Karpas-422 (cell line): ENCODE data around the gene SOWAHA. TPM values are rescaled to one million over a fixed set of nuclear protein-coding genes. Genes with fewer than 3 reads are reported as not detected.

Experiments
- DNase-seq: peaks from one replicate; pipeline ENCODE4 v3.0.0-alpha.2; 2015
- H2AFZ ChIP-seq: fragments of 200-600 bp; sonication (generic); 2 replicates; pipeline ENCODE4 v1.6.1; 2014; ENCODE audit warnings: antibody characterized with exemption, low read length, mixed read lengths
- H3K27ac ChIP-seq: fragments of 200-600 bp; sonication (generic); 2 replicates; pipeline ENCODE4 v1.5.1; 2014; ENCODE audit warnings: mild to moderate bottlenecking, low read length, moderate library complexity
- H3K27me3 ChIP-seq: fragments of 200-600 bp; sonication (generic); 2 replicates; pipeline ENCODE4 v1.6.1; 2014; ENCODE audit warnings: low read length, mixed read lengths
- H3K36me3 ChIP-seq: fragments of 200-600 bp; sonication (generic); 2 replicates; pipeline ENCODE4 v1.6.1; 2014; ENCODE audit warnings: low read length, mixed read lengths; ENCODE audit not compliant: insufficient read depth
- H3K4me1 ChIP-seq: fragments of 200-600 bp; sonication (generic); 2 replicates; pipeline ENCODE4 v1.6.1; 2014; ENCODE audit warnings: mild to moderate bottlenecking, low read length, mixed read lengths
- H3K4me2 ChIP-seq: fragments of 200-600 bp; sonication (generic); 2 replicates; pipeline ENCODE4 v1.6.1; 2014; ENCODE audit warnings: low read length, low read depth, mild to moderate bottlenecking; ENCODE audit not compliant: poor library complexity, severe bottlenecking
- H3K4me3 ChIP-seq: fragments of 200-600 bp; sonication (generic); 2 replicates; pipeline ENCODE4 v1.5.1; 2014; ENCODE audit warnings: mild to moderate bottlenecking, antibody characterized with exemption, low read length, mixed read lengths
- H3K79me2 ChIP-seq: fragments of 200-600 bp; sonication (generic); 2 replicates; pipeline ENCODE4 v1.6.1; 2014; ENCODE audit warnings: mild to moderate bottlenecking, low read length, mixed read lengths
- H3K9ac ChIP-seq: fragments of 200-600 bp; sonication (generic); 2 replicates; pipeline ENCODE4 v1.6.0; 2014; ENCODE audit warnings: low read length
- H3K9me2 ChIP-seq: fragments of 200-600 bp; sonication (generic), shearing (Covaris generic); replicated peaks from 2 replicates; pipeline ENCODE4 v1.6.0; 2014; ENCODE audit warnings: mild to moderate bottlenecking, low read length, moderate library complexity; ENCODE audit not compliant: insufficient read depth
- H3K9me3 ChIP-seq: fragments of 300-700, 200-600 bp; sonication (generic); 2 replicates; pipeline ENCODE4 v1.6.1; 2014; ENCODE audit warnings: low read length, mixed read lengths
- H4K20me1 ChIP-seq: fragments of 200-600 bp; sonication (generic); 2 replicates; pipeline ENCODE4 v1.6.1; 2014; ENCODE audit warnings: mild to moderate bottlenecking, antibody characterized with exemption, low read length, low read depth; ENCODE audit not compliant: insufficient read depth
- total RNA-seq: library from RNA; depleted of rRNA; stranded (reverse); fragments of >200 nt; shearing (Covaris generic); gene quantifications from 2 replicates; pipeline ENCODE4 v1.2.3, GENCODE V29; 2014; ENCODE audit warnings: low replicate concordance

The SOWAHA gene
- total RNA-seq, 1 experiment from 2014 or later: not detected

- H3K9ac ChIP-seq: no peak overlapping the region
- H2AFZ ChIP-seq: no peak overlapping the region
- H3K27me3 ChIP-seq: no peaks in the 10 kb centered on the region
- H3K9me3 ChIP-seq: no peaks in the 10 kb centered on the region
- no peaks in the 10 kb centered on the region for H3K9me2 ChIP-seq
- H3K4me3 ChIP-seq: no peak overlapping the region
- no peak overlapping the region for H3K27ac ChIP-seq
- 0 out of 2 replicates have a peak, but pooled peaks cover 3% of the 10 kb centered on the region for H4K20me1 ChIP-seq
- no peaks in the 10 kb centered on the region for H3K36me3 ChIP-seq
- no peaks in the 10 kb centered on the region for H3K79me2 ChIP-seq
- H3K4me1 ChIP-seq: peaks cover 8% of the 10 kb centered on the region
- no peak for DNase-seq
- peak overlapping the region; percentile 84 for H3K4me2 ChIP-seq
These were observed 15.9 kb downstream of the SOWAHA start for GRCh38 chr5:132828846-132829494.

GRCh38 chr5:132829742-132830435, 16.8 kb downstream of the SOWAHA start:
- H3K4me3 ChIP-seq: peak overlapping the region; percentile 85
- no peaks in the 10 kb centered on the region for H3K27me3 ChIP-seq
- H3K4me1 ChIP-seq: peaks cover 8% of the 10 kb centered on the region
- peak overlapping the region; percentile 84 for H3K4me2 ChIP-seq
- H3K27ac ChIP-seq: no peak overlapping the region
- no peaks in the 10 kb centered on the region for H3K9me2 ChIP-seq
- no peaks in the 10 kb centered on the region for H3K9me3 ChIP-seq
- 0 out of 2 replicates have a peak, but pooled peaks cover 3% of the 10 kb centered on the region for H4K20me1 ChIP-seq
- H3K36me3 ChIP-seq: no peaks in the 10 kb centered on the region
- peak overlapping the region; percentile 96 for H2AFZ ChIP-seq
- H3K79me2 ChIP-seq: no peaks in the 10 kb centered on the region
- H3K9ac ChIP-seq: peak overlapping the region; percentile 82
- DNase-seq: peak; percentile 89

- H3K4me2 ChIP-seq: peak within 1 kb of the TSS; percentile 84
- H3K79me2 ChIP-seq: no peaks in the 10 kb centered on the region
- H3K9ac ChIP-seq: peak within 1 kb of the TSS; percentile 82
- no peaks in the 10 kb centered on the region for H3K36me3 ChIP-seq
- peaks cover 8% of the 10 kb centered on the region for H3K4me1 ChIP-seq
- H3K9me3 ChIP-seq: no peaks in the 10 kb centered on the region
- no peaks in the 10 kb centered on the region for H3K9me2 ChIP-seq
- H3K27ac ChIP-seq: no peak within 1 kb of the TSS
- H2AFZ ChIP-seq: peak within 1 kb of the TSS; percentile 96
- DNase-seq: peak; percentile 72
- no peaks in the 10 kb centered on the region for H3K27me3 ChIP-seq
- H3K4me3 ChIP-seq: peak within 1 kb of the TSS; percentile 85
- H4K20me1 ChIP-seq: 0 out of 2 replicates have a peak, but pooled peaks cover 3% of the 10 kb centered on the region
These were observed 17.5 kb downstream of the SOWAHA start, which contains the start of gene SHROOM1 for GRCh38 chr5:132830436-132831094. SHROOM1 (minus strand) TSS chr5:132830647; CDS start chr5:132826140, 4,507 bp downstream.

- 0 out of 2 replicates have a peak overlapping the region, but pooled peaks have one; percentile 96 for H2AFZ ChIP-seq
- H3K9ac ChIP-seq: no peak overlapping the region; the same call in 1 of the 2 replicates
These were observed 18.2 kb downstream of the SOWAHA start for GRCh38 chr5:132831095-132831860.

GRCh38 chr5:132832612-132833011, 19.5 kb downstream of the SOWAHA start:
- Histone ChIP-seq H3K27ac (no peak overlapping the region), H2AFZ (no peak overlapping the region), H3K4me1 (peaks cover 8% of the 10 kb centered on the region), H3K36me3 (no peaks in the 10 kb centered on the region), H3K9ac (no peak overlapping the region), H3K9me2 (no peaks in the 10 kb centered on the region), H3K4me2 (no peak overlapping the region), H3K79me2 (no peaks in the 10 kb centered on the region), H3K27me3 (no peaks in the 10 kb centered on the region), H3K9me3 (no peaks in the 10 kb centered on the region), H4K20me1 (0 out of 2 replicates have a peak, but pooled peaks cover 3% of the 10 kb centered on the region), H3K4me3 (no peak overlapping the region)
- DNase-seq: no peak

More at GRCh38 chr5:132831095-132831860, 18.2 kb downstream of the SOWAHA start:
- Histone ChIP-seq H3K4me2 (peak overlapping the region; percentile 84), H3K79me2 (no peaks in the 10 kb centered on the region), H4K20me1 (0 out of 2 replicates have a peak, but pooled peaks cover 3% of the 10 kb centered on the region), H3K27me3 (no peaks in the 10 kb centered on the region), H3K4me1 (peaks cover 8% of the 10 kb centered on the region), H3K36me3 (no peaks in the 10 kb centered on the region), H3K27ac (no peak overlapping the region), H3K4me3 (peak overlapping the region; percentile 85; the same call in 1 of the 2 replicates), H3K9me3 (no peaks in the 10 kb centered on the region), H3K9me2 (no peaks in the 10 kb centered on the region)
- no peak for DNase-seq

GRCh38 chr5:132834057-132834456, 21.0 kb downstream of the SOWAHA start:
- Histone ChIP-seq H4K20me1 (0 out of 2 replicates have a peak, but pooled peaks cover 3% of the 10 kb centered on the region), H3K9ac (no peak overlapping the region), H3K27ac (no peak overlapping the region)

GRCh38 chr5:132836852-132837251, 23.8 kb downstream of the SOWAHA start:
- Histone ChIP-seq H3K9ac (no peak overlapping the region), H4K20me1 (no peaks in the 10 kb centered on the region), H3K9me3 (no peaks in the 10 kb centered on the region), H3K27ac (no peak overlapping the region), H2AFZ (no peak overlapping the region), H3K79me2 (no peaks in the 10 kb centered on the region), H3K4me2 (no peak overlapping the region), H3K9me2 (no peaks in the 10 kb centered on the region), H3K27me3 (no peaks in the 10 kb centered on the region), H3K4me1 (no peaks in the 10 kb centered on the region), H3K36me3 (no peaks in the 10 kb centered on the region), H3K4me3 (no peak overlapping the region)
- no peak for DNase-seq

More at GRCh38 chr5:132834057-132834456, 21.0 kb downstream of the SOWAHA start:
- Histone ChIP-seq H2AFZ (no peak overlapping the region), H3K4me2 (no peak overlapping the region), H3K27me3 (no peaks in the 10 kb centered on the region), H3K4me3 (no peak overlapping the region), H3K9me2 (no peaks in the 10 kb centered on the region), H3K79me2 (no peaks in the 10 kb centered on the region), H3K36me3 (no peaks in the 10 kb centered on the region), H3K9me3 (no peaks in the 10 kb centered on the region), H3K4me1 (peaks cover 8% of the 10 kb centered on the region)
- no peak for DNase-seq
